ENCODE data around the gene MACROH2A2.

GRCh38 chr10:70092389-70092718 lies 39.7 kb downstream of the MACROH2A2 start:
- TF ChIP-seq CTCF (IDR thresholded peaks at IDR 0.05; ENCODE audit: insufficient read depth, low read depth, low read length): no peak
- TF ChIP-seq EZH2 (IDR thresholded peaks at IDR 0.05; ENCODE audit: insufficient read depth, low read length): no peak

All from astrocyte (in vitro differentiated cells and primary cell).